Measurements from ENCODE around the gene APEX1.

Gene APEX1

DNA sequence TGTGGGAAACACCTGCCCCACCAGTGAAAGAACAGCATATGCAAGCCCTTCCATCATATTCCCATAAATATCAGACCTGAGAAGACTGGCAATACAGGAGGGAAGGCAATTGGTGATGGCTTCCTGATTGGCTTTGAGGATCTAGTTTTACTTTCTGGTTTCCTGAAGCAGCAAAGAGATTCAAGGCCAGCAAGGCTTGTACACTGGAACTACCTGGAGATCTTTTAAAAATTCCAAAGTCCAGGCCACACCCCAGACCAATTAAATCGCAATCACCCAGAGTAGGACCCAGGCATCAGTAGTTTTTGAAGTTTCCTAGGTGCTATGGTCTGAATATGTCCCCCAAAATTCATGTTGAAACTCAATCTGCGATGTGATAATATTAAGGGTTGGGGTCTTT is 38.8 kb upstream of the APEX1 start:
- no peak overlapping the region for H3K27ac ChIP-seq
- TF ChIP-seq CTCF (conservative IDR thresholded peaks at IDR 0.05) (0 out of 2 replicates have a peak, but pooled peaks have one; percentile 0), ZFX (IDR thresholded peaks at IDR 0.05) (no peak)

DNA sequence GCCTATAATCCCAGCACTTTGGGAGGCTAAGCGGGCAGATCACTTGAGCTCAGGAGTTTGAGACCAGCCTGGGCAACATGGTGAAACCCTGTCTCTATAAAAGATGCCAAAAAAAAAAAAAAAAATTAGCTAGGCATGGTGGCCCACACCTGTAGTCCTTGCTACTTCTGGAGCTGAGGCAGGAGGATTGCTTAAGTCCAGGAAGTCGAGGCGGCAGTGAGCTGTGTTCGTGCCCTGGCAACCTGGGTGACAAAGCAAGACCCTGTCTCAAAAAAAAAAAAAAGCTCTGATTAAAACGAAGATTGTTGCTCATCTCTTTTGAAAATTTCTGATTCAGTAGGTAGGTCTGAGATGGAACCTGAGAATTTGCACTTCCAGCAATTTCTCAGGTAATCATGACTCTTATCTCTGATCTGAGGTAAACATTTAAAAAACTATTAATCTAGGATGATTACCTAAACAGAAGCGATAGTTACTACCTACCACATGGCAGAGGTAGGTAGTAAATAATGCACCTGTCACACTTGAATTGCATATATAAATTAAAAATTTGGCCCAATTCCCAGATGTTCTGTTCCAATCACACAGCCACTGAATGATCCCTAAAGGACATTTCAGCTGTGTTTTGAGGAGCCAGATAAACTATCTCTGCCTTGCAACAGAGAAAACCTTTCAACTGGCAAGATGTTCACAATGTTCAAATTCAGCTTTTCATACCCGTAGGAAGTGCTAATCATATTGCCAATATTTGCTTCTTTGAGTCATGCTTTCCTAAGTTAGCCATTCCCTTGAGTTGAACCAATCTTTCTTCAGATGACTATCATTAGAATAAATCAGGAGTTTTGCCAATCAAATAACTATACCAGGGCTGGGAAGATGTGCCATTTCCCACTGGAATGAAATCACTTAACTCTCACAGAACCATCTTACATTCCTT is 37.5 kb upstream of the APEX1 start:
- no peak overlapping the region for H3K27ac ChIP-seq
- TF ChIP-seq CTCF (conservative IDR thresholded peaks at IDR 0.05) = no peak
- no peak for TF ChIP-seq ZFX (IDR thresholded peaks at IDR 0.05)

DNA sequence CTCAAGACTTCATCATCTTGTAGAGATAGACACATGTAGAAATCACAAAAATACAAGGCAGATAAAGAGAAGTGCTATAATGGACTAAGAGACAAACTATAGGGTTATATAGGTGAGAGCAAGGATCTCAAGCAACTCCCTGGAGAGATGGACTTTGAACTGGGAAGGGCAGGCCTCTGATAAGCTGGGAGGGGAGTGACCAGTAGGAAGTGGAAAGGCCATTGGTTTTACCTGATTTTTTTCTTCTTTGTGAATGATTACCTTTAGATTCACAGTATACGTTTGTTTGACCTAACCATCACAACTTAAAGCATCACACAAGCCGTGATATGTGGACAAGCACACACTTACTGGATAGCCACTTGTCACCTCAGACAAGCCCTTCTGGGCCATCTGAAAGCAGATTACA is 36.5 kb upstream of the APEX1 start:
- H3K27ac ChIP-seq = no peak overlapping the region
- TF ChIP-seq CTCF (conservative IDR thresholded peaks at IDR 0.05) = no peak
- no peak for TF ChIP-seq ZFX (IDR thresholded peaks at IDR 0.05)

DNA sequence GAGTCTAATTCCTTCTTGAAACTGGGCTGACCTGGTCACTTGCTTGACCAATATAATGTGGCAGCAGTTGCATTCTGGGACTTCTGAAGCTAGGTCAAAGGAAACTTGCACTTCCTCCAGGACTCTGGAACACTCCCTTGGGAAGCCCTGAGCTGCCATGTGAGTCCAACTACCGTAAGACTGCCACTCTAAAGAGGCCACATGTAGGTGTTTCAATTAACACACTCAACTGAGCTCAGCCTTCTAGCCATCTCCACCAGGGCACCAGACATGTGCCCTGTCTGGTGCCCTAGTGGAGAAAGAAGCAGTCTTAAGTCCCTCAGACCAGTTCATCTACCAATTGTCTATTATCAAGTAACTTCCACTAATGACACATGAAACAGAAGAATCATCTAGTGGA is 35.6 kb upstream of the APEX1 start:
- TF ChIP-seq ZFX (IDR thresholded peaks at IDR 0.05) (no peak), CTCF (conservative IDR thresholded peaks at IDR 0.05) (no peak)
- H3K27ac ChIP-seq = no peak overlapping the region

DNA sequence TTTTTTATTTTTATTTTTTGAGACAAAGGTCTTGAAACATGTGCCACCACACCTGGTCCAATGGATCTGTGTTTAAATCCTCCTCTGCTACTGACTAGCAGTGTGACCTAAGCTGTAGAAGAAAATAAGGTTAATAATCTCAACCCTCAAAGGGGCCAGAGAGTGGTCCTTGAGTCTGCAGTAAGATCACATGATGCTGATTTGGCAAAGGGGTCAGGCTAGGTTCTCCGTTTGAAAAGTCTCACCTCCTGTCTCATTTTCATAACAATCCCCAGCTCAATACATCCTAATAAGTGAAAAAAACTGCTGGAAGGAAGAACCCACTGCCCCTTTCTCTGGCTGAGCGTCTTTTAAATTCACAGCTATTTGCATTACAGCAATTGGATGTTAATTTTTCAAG is 33.8 kb upstream of the APEX1 start:
- H3K27ac ChIP-seq = no peak overlapping the region
- TF ChIP-seq ZFX (IDR thresholded peaks at IDR 0.05) = no peak

DNA sequence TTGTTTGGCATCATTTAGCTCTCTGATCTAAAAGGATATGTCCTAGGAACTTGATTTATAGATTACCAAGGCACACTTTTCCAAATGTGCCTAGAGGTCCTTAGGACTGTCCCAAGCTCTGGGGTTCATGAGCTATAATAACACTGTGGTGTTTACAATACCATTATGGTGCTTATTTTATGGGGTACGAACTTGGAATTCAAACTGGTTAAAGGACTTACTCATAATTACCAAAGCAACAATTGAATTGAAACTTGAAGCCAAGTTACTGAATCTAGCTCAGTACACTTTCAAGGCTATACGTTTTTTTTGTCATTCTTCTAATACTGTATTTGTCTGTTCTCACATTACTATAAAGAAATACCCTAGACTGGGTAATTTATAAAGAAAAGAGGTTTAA is 32.1 kb upstream of the APEX1 start:
- H3K27ac ChIP-seq = no peak overlapping the region
- no peak for TF ChIP-seq CTCF (conservative IDR thresholded peaks at IDR 0.05)
- TF ChIP-seq ZFX (IDR thresholded peaks at IDR 0.05) = no peak

DNA sequence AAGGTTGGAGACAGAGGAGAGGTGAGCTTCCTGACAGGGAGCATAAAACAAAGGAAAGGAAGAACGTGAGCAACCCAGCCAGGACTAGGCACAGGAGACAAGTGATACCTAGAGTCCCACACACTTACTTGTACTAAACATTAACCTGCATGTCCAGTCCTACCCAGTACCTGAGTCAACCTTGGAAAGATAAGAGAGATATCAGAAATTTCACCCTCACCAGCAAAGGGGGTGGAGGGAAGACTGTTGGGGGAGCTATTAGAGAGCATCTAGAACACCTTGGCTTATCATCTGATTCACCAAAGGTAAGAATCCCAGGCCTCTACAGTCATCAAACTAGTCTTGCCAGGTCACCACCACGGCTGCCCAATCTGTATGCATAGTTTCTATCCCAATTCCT is 30.2 kb upstream of the APEX1 start:
- H3K27ac ChIP-seq = no peak overlapping the region
- TF ChIP-seq CTCF (conservative IDR thresholded peaks at IDR 0.05) = no peak
- TF ChIP-seq ZFX (IDR thresholded peaks at IDR 0.05) = no peak

All from C4-2B (cell line).